GM23338 (cell line): ENCODE measurements around the gene COPA. TPM values are rescaled to one million over a fixed set of nuclear protein-coding genes. Genes with fewer than 3 reads are reported as not detected.

ENCODE experiments used
- ATAC-seq: fragments of 200-7000 bp; cut with Tn5 transposase; 3 replicates; pipeline ENCODE4 v1.9.1; 2020
- DNase-seq: peaks from one replicate; pipeline ENCODE4 v3.0.0-alpha.2; 2015; ENCODE audit warnings: low spot score
- H2AFZ ChIP-seq: fragments of 200-600 bp; sonication (generic); 2 replicates; pipeline ENCODE4 v1.8.0; 2016; ENCODE audit warnings: antibody characterized with exemption, mild to moderate bottlenecking, moderate library complexity
- H3F3A ChIP-seq: fragments of 200-600 bp; sonication (generic); replicated peaks from 2 replicates; pipeline ENCODE4 v1.8.0; 2017; ENCODE audit warnings: antibody characterized with exemption, mixed run types, low read depth
- H3K27ac ChIP-seq: fragments of 200-600 bp; sonication (generic); 2 replicates; pipeline ENCODE4 v1.6.1; 2016; ENCODE audit warnings: low read depth
- H3K27me3 ChIP-seq: fragments of 200-600 bp; sonication (generic); 2 replicates; pipeline ENCODE4 v1.8.0; 2016; ENCODE audit warnings: mild to moderate bottlenecking, mixed run types, moderate library complexity; ENCODE audit not compliant: insufficient read depth
- H3K36me3 ChIP-seq: fragments of 200-600 bp; sonication (generic); 2 replicates; pipeline ENCODE4 v1.8.0; 2016; ENCODE audit warnings: mild to moderate bottlenecking; ENCODE audit not compliant: insufficient read depth
- H3K4me1 ChIP-seq: fragments of 200-600 bp; sonication (generic); 2 replicates; pipeline ENCODE4 v1.8.0; 2016; ENCODE audit warnings: mild to moderate bottlenecking, moderate library complexity; ENCODE audit not compliant: insufficient read depth
- H3K4me2 ChIP-seq: fragments of 200-600 bp; sonication (generic); 2 replicates; pipeline ENCODE4 v1.7.1; 2017; ENCODE audit warnings: mixed run types
- H3K4me3 ChIP-seq: fragments of 200-600 bp; sonication (generic); 2 replicates; pipeline ENCODE4 v1.6.1; 2016; ENCODE audit warnings: mixed run types
- H3K79me2 ChIP-seq: fragments of 200-600 bp; sonication (generic); replicated peaks from 2 replicates; pipeline ENCODE4 v1.8.0; 2017; ENCODE audit warnings: mild to moderate bottlenecking; ENCODE audit not compliant: insufficient read depth
- H3K9me2 ChIP-seq: fragments of 200-600 bp; sonication (generic); 2 replicates; pipeline ENCODE4 v1.8.0; 2017; ENCODE audit not compliant: insufficient read depth
- H4K20me1 ChIP-seq: fragments of 200-600 bp; sonication (generic); replicated peaks from 2 replicates; pipeline ENCODE4 v1.8.0; 2017; ENCODE audit warnings: mild to moderate bottlenecking; ENCODE audit not compliant: insufficient read depth
- H3K27ac Mint-ChIP-seq: 2 replicates; pipeline ENCODE4 v1.8.0; 2020; ENCODE audit warnings: inconsistent platforms, mild to moderate bottlenecking, moderate library complexity, mixed read lengths
- H3K27me3 Mint-ChIP-seq: 3 replicates; pipeline ENCODE4 v1.8.0; 2022; ENCODE audit warnings: low read depth, mild to moderate bottlenecking, moderate library complexity, mixed read lengths, inconsistent platforms; ENCODE audit not compliant: insufficient read depth, poor library complexity
- H3K36me3 Mint-ChIP-seq: 3 replicates; pipeline ENCODE4 v1.8.0; 2021; ENCODE audit warnings: low read depth, mild to moderate bottlenecking, inconsistent platforms, moderate library complexity, mixed read lengths
- H3K4me1 Mint-ChIP-seq: 3 replicates; pipeline ENCODE4 v1.8.0; 2020; ENCODE audit warnings: mild to moderate bottlenecking, inconsistent platforms, mixed read lengths
- H3K4me3 Mint-ChIP-seq: 3 replicates; pipeline ENCODE4 v1.8.0; 2021; ENCODE audit warnings: moderate library complexity, mild to moderate bottlenecking, inconsistent platforms, mixed read lengths
- H3K9me3 Mint-ChIP-seq: 3 replicates; pipeline ENCODE4 v1.8.0; 2020; ENCODE audit warnings: moderate library complexity, mild to moderate bottlenecking, inconsistent platforms, mixed read lengths
- CREB1 ChIP-seq: fragments of 250-450 bp; sonication (Bioruptor Pico); IDR thresholded peaks from 2 replicates; pipeline ENCODE4 v1.5.0; 2020; ENCODE audit warnings: low read depth, mild to moderate bottlenecking, moderate library complexity
- EZH2 ChIP-seq: fragments of 200-600 bp; sonication (generic); IDR thresholded peaks from one replicate; pipeline ENCODE4 v1.8.0; 2017; ENCODE audit warnings: antibody characterized with exemption, mild to moderate bottlenecking, low read depth; ENCODE audit not compliant: unreplicated experiment
- EZH2phosphoT487 ChIP-seq: fragments of 200-600 bp; sonication (generic); IDR thresholded peaks from one replicate; pipeline ENCODE4 v1.8.1; 2018; ENCODE audit warnings: antibody characterized with exemption; ENCODE audit not compliant: unreplicated experiment
- JUNB ChIP-seq: IDR thresholded peaks from one replicate; pipeline ENCODE4 v1.6.1; 2016; ENCODE audit warnings: antibody characterized with exemption; ENCODE audit not compliant: unreplicated experiment
- NANOG ChIP-seq: IDR thresholded peaks from 2 replicates; pipeline ENCODE4 v1.6.1; 2016; ENCODE audit warnings: antibody characterized with exemption, borderline replicate concordance
- STAT1 ChIP-seq: IDR thresholded peaks from one replicate; pipeline ENCODE4 v1.6.1; 2016; ENCODE audit warnings: antibody characterized with exemption; ENCODE audit not compliant: unreplicated experiment
- ZNF114 ChIP-seq: fragments of 250-450 bp; sonication (Bioruptor Pico); IDR thresholded peaks from 2 replicates; pipeline ENCODE4 v1.5.0; 2020; ENCODE audit warnings: mild to moderate bottlenecking, moderate library complexity
- ZNF331 ChIP-seq: fragments of 250-450 bp; sonication (Bioruptor Pico); IDR thresholded peaks from 2 replicates; pipeline ENCODE4 v1.5.0; 2020; ENCODE audit warnings: low read depth, mild to moderate bottlenecking, moderate library complexity
- polyA plus RNA-seq: library from polyadenylated mRNA; unstranded; fragments of >200 nt; fragmentation: Nextera tagmentation; extraction: Ambion mirVana; gene quantifications from 2 replicates; pipeline ENCODE4 v1.2.1, GENCODE V29; 2016
- total RNA-seq: library from RNA; depleted of rRNA; stranded (reverse); fragments of >200 nt; shearing (Covaris generic); gene quantifications from 2 replicates; pipeline ENCODE4 v1.2.3, GENCODE V29; 2014
- TF ChIP-seq, protein P1 (sequence below): IDR thresholded peaks from one replicate; pipeline ENCODE4 v1.6.1; 2018; ENCODE audit warnings: antibody characterized with exemption; ENCODE audit not compliant: unreplicated experiment
- TF ChIP-seq, protein P2 (sequence below), 2 experiments: fragments of 200-600 bp in 1 of 2; sonication (generic) in 1 of 2; conservative IDR thresholded peaks; 2 replicates each; pipeline versions ENCODE4 v1.5.1 to v1.6.1; 2016 to 2017; ENCODE audit warnings: antibody characterized with exemption in 2 of 2, low read depth in 2 of 2, mild to moderate bottlenecking in 2 of 2, moderate library complexity in 1 of 2

The COPA gene
- total and polyA plus RNA-seq, 2 experiments from 2014 or later, result 58.2 to 87.1 TPM

DNA sequence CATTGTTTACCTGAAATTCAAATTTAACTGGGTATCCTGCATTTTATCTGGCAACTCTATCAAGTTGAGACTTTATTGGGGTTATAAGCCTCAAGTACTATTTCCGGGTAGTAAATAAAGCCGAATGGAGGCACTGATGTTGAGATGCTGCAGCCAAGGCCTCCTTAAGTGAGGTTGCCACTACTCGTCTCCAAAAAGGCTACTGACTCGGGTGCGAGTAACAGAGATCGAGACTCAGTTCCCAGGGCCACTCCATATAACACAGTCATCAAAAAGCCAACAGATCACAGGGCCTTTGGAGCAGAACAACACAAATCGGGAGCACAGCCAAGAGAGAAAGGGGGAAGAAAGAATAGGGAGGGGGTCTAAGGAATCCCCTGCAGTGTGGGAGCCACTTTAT lies 524 bp downstream of the COPA start (continued):
- TF ChIP-seq EZH2phosphoT487, result no peak
- TF ChIP-seq STAT1, result no peak
- no peak for TF ChIP-seq ZNF331
- no peak for TF ChIP-seq CREB1 (CRISPR knock-in tag)
- TF ChIP-seq JUNB, result no peak

DNA sequence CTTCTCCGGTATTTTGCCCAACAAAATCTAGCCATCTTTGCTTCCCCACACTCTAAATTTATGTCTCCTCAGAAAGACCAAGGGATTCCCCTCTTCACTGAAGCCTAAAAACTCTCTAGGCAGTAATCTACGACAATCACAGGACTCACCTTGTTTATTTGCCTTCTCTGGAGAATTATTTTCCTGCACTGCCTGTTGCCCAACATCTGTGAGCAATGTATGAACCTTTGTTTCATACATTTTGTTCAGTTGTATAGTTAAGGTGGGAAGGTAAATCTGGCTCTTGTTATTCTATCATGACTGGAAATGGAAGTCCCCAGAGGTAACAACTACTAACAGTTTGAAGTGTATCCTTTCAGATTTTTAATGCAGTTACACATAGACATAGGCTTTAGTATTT lies 2.2 kb downstream of the COPA start:
- Mint-ChIP-seq H3K4me3 (no peak overlapping the region; the same call in 2 of the 3 replicates), H3K9me3 (no peaks in the 10 kb centered on the region), H3K27ac (no peak overlapping the region), H3K27me3 (peaks cover 2% of the 10 kb centered on the region), H3K36me3 (peaks cover 22% of the 10 kb centered on the region), H3K4me1 (peaks cover 14% of the 10 kb centered on the region)
- H3K4me2 ChIP-seq, result peak overlapping the region; percentile 91; the same call in 1 of the 2 replicates
- no peaks in the 10 kb centered on the region for H3K9me2 ChIP-seq
- H3K36me3 ChIP-seq, result peaks cover 31% of the 10 kb centered on the region
- DNase-seq (no peak), ATAC-seq (no peak)
- H3K27me3 ChIP-seq, result no peaks in the 10 kb centered on the region
- no peak overlapping the region for H2AFZ ChIP-seq
- 0 out of 2 replicates have a peak overlapping the region, but pooled peaks have one; percentile 9 for H3K4me3 ChIP-seq
- no peak for TF ChIP-seq JUNB
- peaks cover 20% of the 10 kb centered on the region for H4K20me1 ChIP-seq
- H3F3A ChIP-seq, result no peaks in the 10 kb centered on the region; the same call in 1 of the 2 replicates
- H3K27ac ChIP-seq, result no peak overlapping the region
- H3K79me2 ChIP-seq, result peaks cover 80% of the 10 kb centered on the region
- peaks cover 18% of the 10 kb centered on the region for H3K4me1 ChIP-seq

DNA sequence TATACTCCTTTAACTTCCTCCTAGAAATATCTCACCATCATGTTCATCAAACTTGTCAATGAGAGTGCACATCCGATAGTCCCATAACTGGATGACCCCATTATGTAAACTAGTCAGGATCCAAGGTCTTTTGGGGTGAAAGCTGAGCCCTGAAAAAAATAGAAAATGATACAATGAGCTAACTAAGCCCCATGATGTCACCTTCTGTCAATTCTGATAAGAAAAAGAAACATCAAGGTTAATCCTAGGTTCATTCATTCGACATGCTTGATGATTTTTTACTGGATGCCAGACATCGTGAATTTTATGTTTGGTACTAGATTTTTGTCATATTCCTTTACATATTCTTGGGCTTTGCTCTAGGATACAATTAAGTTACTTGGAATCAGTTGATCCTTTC lies 2.9 kb downstream of the COPA start:
- Histone ChIP-seq H3K4me3 (no peak overlapping the region), H3K27me3 (no peaks in the 10 kb centered on the region), H2AFZ (no peak overlapping the region), H3K27ac (no peak overlapping the region), H3K4me1 (peaks cover 18% of the 10 kb centered on the region), H3K79me2 (peaks cover 78% of the 10 kb centered on the region), H3K4me2 (no peak overlapping the region), H3K9me2 (no peaks in the 10 kb centered on the region), H3K36me3 (peaks cover 31% of the 10 kb centered on the region), H3F3A (no peaks in the 10 kb centered on the region; the same call in 1 of the 2 replicates), H4K20me1 (peaks cover 20% of the 10 kb centered on the region)
- peaks cover 25% of the 10 kb centered on the region for H3K36me3 Mint-ChIP-seq
- peaks cover 14% of the 10 kb centered on the region for H3K4me1 Mint-ChIP-seq
- no peak for ATAC-seq
- no peaks in the 10 kb centered on the region for H3K9me3 Mint-ChIP-seq
- H3K27ac Mint-ChIP-seq, result no peak overlapping the region
- H3K4me3 Mint-ChIP-seq, result no peak overlapping the region
- no peak for DNase-seq
- H3K27me3 Mint-ChIP-seq, result peaks cover 2% of the 10 kb centered on the region
- TF ChIP-seq JUNB, result no peak
- TF ChIP-seq EZH2, result no peak
- TF ChIP-seq ZNF114 (CRISPR knock-in tag), result no peak
- TF ChIP-seq, protein P1, sequence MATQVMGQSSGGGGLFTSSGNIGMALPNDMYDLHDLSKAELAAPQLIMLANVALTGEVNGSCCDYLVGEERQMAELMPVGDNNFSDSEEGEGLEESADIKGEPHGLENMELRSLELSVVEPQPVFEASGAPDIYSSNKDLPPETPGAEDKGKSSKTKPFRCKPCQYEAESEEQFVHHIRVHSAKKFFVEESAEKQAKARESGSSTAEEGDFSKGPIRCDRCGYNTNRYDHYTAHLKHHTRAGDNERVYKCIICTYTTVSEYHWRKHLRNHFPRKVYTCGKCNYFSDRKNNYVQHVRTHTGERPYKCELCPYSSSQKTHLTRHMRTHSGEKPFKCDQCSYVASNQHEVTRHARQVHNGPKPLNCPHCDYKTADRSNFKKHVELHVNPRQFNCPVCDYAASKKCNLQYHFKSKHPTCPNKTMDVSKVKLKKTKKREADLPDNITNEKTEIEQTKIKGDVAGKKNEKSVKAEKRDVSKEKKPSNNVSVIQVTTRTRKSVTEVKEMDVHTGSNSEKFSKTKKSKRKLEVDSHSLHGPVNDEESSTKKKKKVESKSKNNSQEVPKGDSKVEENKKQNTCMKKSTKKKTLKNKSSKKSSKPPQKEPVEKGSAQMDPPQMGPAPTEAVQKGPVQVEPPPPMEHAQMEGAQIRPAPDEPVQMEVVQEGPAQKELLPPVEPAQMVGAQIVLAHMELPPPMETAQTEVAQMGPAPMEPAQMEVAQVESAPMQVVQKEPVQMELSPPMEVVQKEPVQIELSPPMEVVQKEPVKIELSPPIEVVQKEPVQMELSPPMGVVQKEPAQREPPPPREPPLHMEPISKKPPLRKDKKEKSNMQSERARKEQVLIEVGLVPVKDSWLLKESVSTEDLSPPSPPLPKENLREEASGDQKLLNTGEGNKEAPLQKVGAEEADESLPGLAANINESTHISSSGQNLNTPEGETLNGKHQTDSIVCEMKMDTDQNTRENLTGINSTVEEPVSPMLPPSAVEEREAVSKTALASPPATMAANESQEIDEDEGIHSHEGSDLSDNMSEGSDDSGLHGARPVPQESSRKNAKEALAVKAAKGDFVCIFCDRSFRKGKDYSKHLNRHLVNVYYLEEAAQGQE, result no peak
- no peak for TF ChIP-seq NANOG
- TF ChIP-seq, protein P2, sequence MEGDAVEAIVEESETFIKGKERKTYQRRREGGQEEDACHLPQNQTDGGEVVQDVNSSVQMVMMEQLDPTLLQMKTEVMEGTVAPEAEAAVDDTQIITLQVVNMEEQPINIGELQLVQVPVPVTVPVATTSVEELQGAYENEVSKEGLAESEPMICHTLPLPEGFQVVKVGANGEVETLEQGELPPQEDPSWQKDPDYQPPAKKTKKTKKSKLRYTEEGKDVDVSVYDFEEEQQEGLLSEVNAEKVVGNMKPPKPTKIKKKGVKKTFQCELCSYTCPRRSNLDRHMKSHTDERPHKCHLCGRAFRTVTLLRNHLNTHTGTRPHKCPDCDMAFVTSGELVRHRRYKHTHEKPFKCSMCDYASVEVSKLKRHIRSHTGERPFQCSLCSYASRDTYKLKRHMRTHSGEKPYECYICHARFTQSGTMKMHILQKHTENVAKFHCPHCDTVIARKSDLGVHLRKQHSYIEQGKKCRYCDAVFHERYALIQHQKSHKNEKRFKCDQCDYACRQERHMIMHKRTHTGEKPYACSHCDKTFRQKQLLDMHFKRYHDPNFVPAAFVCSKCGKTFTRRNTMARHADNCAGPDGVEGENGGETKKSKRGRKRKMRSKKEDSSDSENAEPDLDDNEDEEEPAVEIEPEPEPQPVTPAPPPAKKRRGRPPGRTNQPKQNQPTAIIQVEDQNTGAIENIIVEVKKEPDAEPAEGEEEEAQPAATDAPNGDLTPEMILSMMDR (conservative IDR thresholded peaks at IDR 0.05; ENCODE audit: low read depth in 2 of 2), result no peak
- no peak for TF ChIP-seq CREB1 (CRISPR knock-in tag)
